HG03521 (cell line): ENCODE results near the gene LTB4R.

Experiments
- ATAC-seq: cut with Tn5 transposase; IDR thresholded peaks from one replicate; pipeline ENCODE4 v1.9.1; 2021; ENCODE audit warnings: mild to moderate bottlenecking, moderate library complexity; ENCODE audit not compliant: unreplicated experiment

Gene LTB4R

GRCh38 chr14:24277606-24278321 is 33.5 kb upstream of the LTB4R start:
- ATAC-seq = no peak

- no peak for ATAC-seq
Measured at GRCh38 chr14:24278424-24278823, 32.9 kb upstream of the LTB4R start.

GRCh38 chr14:24279301-24280186 is 31.8 kb upstream of the LTB4R start:
- ATAC-seq = no peak

GRCh38 chr14:24280797-24281460 is 30.4 kb upstream of the LTB4R start:
- ATAC-seq = no peak

GRCh38 chr14:24281636-24282035 is 29.7 kb upstream of the LTB4R start:
- no peak for ATAC-seq

- ATAC-seq = no peak
Measured at GRCh38 chr14:24282736-24283135, 28.6 kb upstream of the LTB4R start.

GRCh38 chr14:24283796-24284460 is 27.4 kb upstream of the LTB4R start:
- no peak for ATAC-seq

- ATAC-seq = no peak
Measured at GRCh38 chr14:24284501-24285035, 26.7 kb upstream of the LTB4R start.

GRCh38 chr14:24285351-24285750 is 26.0 kb upstream of the LTB4R start:
- no peak for ATAC-seq

GRCh38 chr14:24286996-24287395 is 24.3 kb upstream of the LTB4R start:
- no peak for ATAC-seq

- no peak for ATAC-seq
Measured at GRCh38 chr14:24289649-24290280, 21.5 kb upstream of the LTB4R start.

- ATAC-seq = no peak
Measured at GRCh38 chr14:24290746-24291145, 20.6 kb upstream of the LTB4R start.

- ATAC-seq = no peak
Measured at GRCh38 chr14:24291446-24292117, 19.7 kb upstream of the LTB4R start.

- ATAC-seq = no peak
Measured at GRCh38 chr14:24292118-24292807, 19.0 kb upstream of the LTB4R start.

- no peak for ATAC-seq
Measured at GRCh38 chr14:24293525-24293924, 17.8 kb upstream of the LTB4R start.

- no peak for ATAC-seq
Measured at GRCh38 chr14:24296341-24297157, 14.8 kb upstream of the LTB4R start.

- no peak for ATAC-seq
Measured at GRCh38 chr14:24297190-24297964, 13.9 kb upstream of the LTB4R start.

- peak; percentile 3 for ATAC-seq
Measured at GRCh38 chr14:24298892-24299254, 12.4 kb upstream of the LTB4R start.
